ENCODE measurements around the gene SULT1B1.

SULT1B1 gene

GRCh38 chr4:69735119-69735518, 25.3 kb downstream of the SULT1B1 start:
- no peaks in the 10 kb centered on the region for H3K79me1 ChIP-seq (ENCODE audit: low read depth, low read length)
- no peak overlapping the region for H2BK120ac ChIP-seq (ENCODE audit: low read depth, low read length)
- no peak overlapping the region for H2BK12ac ChIP-seq (ENCODE audit: low read length)
- no peak for DNase-seq (ENCODE audit: low spot score)
- H2AK5ac ChIP-seq (ENCODE audit: low read depth, low read length), result no peak overlapping the region
- H2AFZ ChIP-seq (ENCODE audit: low read length), result no peak overlapping the region
- H3K27ac ChIP-seq (replicated peaks; ENCODE audit: low read length), result no peak overlapping the region
- no peak overlapping the region for H3K9ac ChIP-seq (ENCODE audit: low read depth, low read length, poor library complexity)
- no peaks in the 10 kb centered on the region for H3K36me3 ChIP-seq (replicated peaks in 1 of 2; ENCODE audit: control insufficient read depth in 2 of 2, insufficient read depth in 2 of 2, low read length in 2 of 2)
- no peak overlapping the region for H2BK5ac ChIP-seq (ENCODE audit: low read length)
- WGBS, 2 donors (ENCODE audit: extremely low coverage in 2 of 2, insufficient read length in 2 of 2, insufficient replicate concordance in 1 of 2), result no CpG with 5 or more reads among the region's 4 CpGs
- no peaks in the 10 kb centered on the region for H3K9me3 ChIP-seq (replicated peaks in 1 of 2; ENCODE audit: control insufficient read depth in 2 of 2, insufficient read depth in 1 of 2, low read depth in 1 of 2, low read length in 2 of 2)
- no peak overlapping the region for H2BK15ac ChIP-seq (ENCODE audit: low read length)
- no peak overlapping the region for H3K4me2 ChIP-seq (ENCODE audit: insufficient read depth, low read length, poor library complexity, severe bottlenecking)
- H3K18ac ChIP-seq (ENCODE audit: low read length), result no peak overlapping the region
- no peak overlapping the region for H4K91ac ChIP-seq (ENCODE audit: low read depth, low read length, poor library complexity)
- no peaks in the 10 kb centered on the region for H3K4me1 ChIP-seq (ENCODE audit: control insufficient read depth in 2 of 2, insufficient read depth in 1 of 2, low read depth in 1 of 2, low read length in 2 of 2)
- no peaks in the 10 kb centered on the region for H3K27me3 ChIP-seq (ENCODE audit: control insufficient read depth in 3 of 3, insufficient read depth in 3 of 3, low read depth in 1 of 3, low read length in 3 of 3)
- no peak overlapping the region for H3K4ac ChIP-seq (ENCODE audit: low read length)
- no peak overlapping the region for H4K8ac ChIP-seq (ENCODE audit: low read depth, low read length)
- no peak overlapping the region for H3K4me3 ChIP-seq (ENCODE audit: low read length in 2 of 2)
- H3K23ac ChIP-seq (ENCODE audit: low read depth, low read length, poor library complexity), result no peak overlapping the region
- no peak overlapping the region for H3K14ac ChIP-seq (ENCODE audit: low read length)

- Histone ChIP-seq H3K4ac (ENCODE audit: low read length) (no peak overlapping the region), H3K4me1 (ENCODE audit: control insufficient read depth in 2 of 2, insufficient read depth in 1 of 2, low read depth in 1 of 2, low read length in 2 of 2) (no peaks in the 10 kb centered on the region), H4K91ac (ENCODE audit: low read depth, low read length, poor library complexity) (no peak overlapping the region), H3K18ac (ENCODE audit: low read length) (no peak overlapping the region), H2BK120ac (ENCODE audit: low read depth, low read length) (no peak overlapping the region), H3K4me3 (ENCODE audit: low read length in 2 of 2) (no peak overlapping the region), H3K4me2 (ENCODE audit: insufficient read depth, low read length, poor library complexity, severe bottlenecking) (no peak overlapping the region), H4K8ac (ENCODE audit: low read depth, low read length) (no peak overlapping the region), H2BK12ac (ENCODE audit: low read length) (no peak overlapping the region), H2AFZ (ENCODE audit: low read length) (no peak overlapping the region), H2AK5ac (ENCODE audit: low read depth, low read length) (no peak overlapping the region), H3K14ac (ENCODE audit: low read length) (no peak overlapping the region), H3K9me3 (replicated peaks in 1 of 2; ENCODE audit: control insufficient read depth in 2 of 2, insufficient read depth in 1 of 2, low read depth in 1 of 2, low read length in 2 of 2) (no peaks in the 10 kb centered on the region), H2BK15ac (ENCODE audit: low read length) (no peak overlapping the region), H3K36me3 (replicated peaks in 1 of 2; ENCODE audit: control insufficient read depth in 2 of 2, insufficient read depth in 2 of 2, low read length in 2 of 2) (no peaks in the 10 kb centered on the region), H3K9ac (ENCODE audit: low read depth, low read length, poor library complexity) (no peak overlapping the region), H3K23ac (ENCODE audit: low read depth, low read length, poor library complexity) (no peak overlapping the region), H2BK5ac (ENCODE audit: low read length) (no peak overlapping the region), H3K27ac (replicated peaks; ENCODE audit: low read length) (no peak overlapping the region), H3K27me3 (ENCODE audit: control insufficient read depth in 3 of 3, insufficient read depth in 3 of 3, low read depth in 1 of 3, low read length in 3 of 3) (no peaks in the 10 kb centered on the region), H3K79me1 (ENCODE audit: low read depth, low read length) (no peaks in the 10 kb centered on the region)
- DNase-seq (ENCODE audit: low spot score), result no peak
- no CpG with 5 or more reads among the region's 1 CpG for WGBS, 2 donors (ENCODE audit: extremely low coverage in 2 of 2, insufficient read length in 2 of 2, insufficient replicate concordance in 1 of 2)
Observed at GRCh38 chr4:69731847-69732246, 28.6 kb downstream of the SULT1B1 start.

GRCh38 chr4:69731241-69731640, 29.2 kb downstream of the SULT1B1 start:
- Histone ChIP-seq H3K36me3 (replicated peaks in 1 of 2; ENCODE audit: control insufficient read depth in 2 of 2, insufficient read depth in 2 of 2, low read length in 2 of 2) (no peaks in the 10 kb centered on the region), H2AK5ac (ENCODE audit: low read depth, low read length) (no peak overlapping the region), H3K79me1 (ENCODE audit: low read depth, low read length) (no peaks in the 10 kb centered on the region), H2AFZ (ENCODE audit: low read length) (no peak overlapping the region), H3K9me3 (replicated peaks in 1 of 2; ENCODE audit: control insufficient read depth in 2 of 2, insufficient read depth in 1 of 2, low read depth in 1 of 2, low read length in 2 of 2) (no peaks in the 10 kb centered on the region), H3K23ac (ENCODE audit: low read depth, low read length, poor library complexity) (no peak overlapping the region), H3K9ac (ENCODE audit: low read depth, low read length, poor library complexity) (no peak overlapping the region), H3K4me1 (ENCODE audit: control insufficient read depth in 2 of 2, insufficient read depth in 1 of 2, low read depth in 1 of 2, low read length in 2 of 2) (no peaks in the 10 kb centered on the region), H3K27me3 (ENCODE audit: control insufficient read depth in 3 of 3, insufficient read depth in 3 of 3, low read depth in 1 of 3, low read length in 3 of 3) (no peaks in the 10 kb centered on the region), H3K14ac (ENCODE audit: low read length) (no peak overlapping the region), H2BK5ac (ENCODE audit: low read length) (no peak overlapping the region), H2BK12ac (ENCODE audit: low read length) (no peak overlapping the region), H2BK120ac (ENCODE audit: low read depth, low read length) (no peak overlapping the region), H3K4me3 (ENCODE audit: low read length in 2 of 2) (no peak overlapping the region), H2BK15ac (ENCODE audit: low read length) (no peak overlapping the region), H4K91ac (ENCODE audit: low read depth, low read length, poor library complexity) (no peak overlapping the region), H3K27ac (replicated peaks; ENCODE audit: low read length) (no peak overlapping the region), H4K8ac (ENCODE audit: low read depth, low read length) (no peak overlapping the region), H3K4me2 (ENCODE audit: insufficient read depth, low read length, poor library complexity, severe bottlenecking) (no peak overlapping the region), H3K4ac (ENCODE audit: low read length) (no peak overlapping the region), H3K18ac (ENCODE audit: low read length) (no peak overlapping the region)
- DNase-seq (ENCODE audit: low spot score), result no peak
- no CpG with 5 or more reads among the region's 1 CpG for WGBS, 2 donors (ENCODE audit: extremely low coverage in 2 of 2, insufficient read length in 2 of 2, insufficient replicate concordance in 1 of 2)

- Histone ChIP-seq H3K14ac (ENCODE audit: low read length) (no peak overlapping the region), H3K4me1 (ENCODE audit: control insufficient read depth in 2 of 2, insufficient read depth in 1 of 2, low read depth in 1 of 2, low read length in 2 of 2) (no peaks in the 10 kb centered on the region), H3K27me3 (ENCODE audit: control insufficient read depth in 3 of 3, insufficient read depth in 3 of 3, low read depth in 1 of 3, low read length in 3 of 3) (no peaks in the 10 kb centered on the region), H4K8ac (ENCODE audit: low read depth, low read length) (no peak overlapping the region), H3K9ac (ENCODE audit: low read depth, low read length, poor library complexity) (no peak overlapping the region), H3K79me1 (ENCODE audit: low read depth, low read length) (no peaks in the 10 kb centered on the region), H2AK5ac (ENCODE audit: low read depth, low read length) (no peak overlapping the region), H3K9me3 (replicated peaks in 1 of 2; ENCODE audit: control insufficient read depth in 2 of 2, insufficient read depth in 1 of 2, low read depth in 1 of 2, low read length in 2 of 2) (no peaks in the 10 kb centered on the region), H2AFZ (ENCODE audit: low read length) (no peak overlapping the region), H3K27ac (replicated peaks; ENCODE audit: low read length) (no peak overlapping the region), H3K4me3 (ENCODE audit: low read length in 2 of 2) (no peak overlapping the region), H2BK120ac (ENCODE audit: low read depth, low read length) (no peak overlapping the region), H3K18ac (ENCODE audit: low read length) (no peak overlapping the region), H3K23ac (ENCODE audit: low read depth, low read length, poor library complexity) (no peak overlapping the region), H3K4ac (ENCODE audit: low read length) (no peak overlapping the region), H3K36me3 (replicated peaks in 1 of 2; ENCODE audit: control insufficient read depth in 2 of 2, insufficient read depth in 2 of 2, low read length in 2 of 2) (no peaks in the 10 kb centered on the region), H2BK12ac (ENCODE audit: low read length) (no peak overlapping the region), H2BK15ac (ENCODE audit: low read length) (no peak overlapping the region), H2BK5ac (ENCODE audit: low read length) (no peak overlapping the region), H4K91ac (ENCODE audit: low read depth, low read length, poor library complexity) (no peak overlapping the region), H3K4me2 (ENCODE audit: insufficient read depth, low read length, poor library complexity, severe bottlenecking) (no peak overlapping the region)
- DNase-seq (ENCODE audit: low spot score), result no peak
Observed at GRCh38 chr4:69730002-69730401, 30.4 kb downstream of the SULT1B1 start.
